NCI-H1417 treated with DMSO at 0.1 percent for 48 hours (cell line): Measurements from ENCODE around the gene CARD11.
"Not testable (repeated sequence)": the region's sequence is repeated elsewhere in the genome, so short reads cannot be mapped to it uniquely, and the experiment has no call there.

Source experiments
- DNase-seq: peaks from one replicate; lab custom pipeline; 2025; lab: John Stamatoyannopoulos, UW

Gene CARD11

GRCh38 chr7:2962865-2963264, 80.8 kb downstream of the CARD11 start:
- no peak for DNase-seq

- DNase-seq: no peak
Measured at GRCh38 chr7:2959828-2960599, 83.7 kb downstream of the CARD11 start.

- DNase-seq: no peak
Measured at GRCh38 chr7:2959103-2959680, 84.5 kb downstream of the CARD11 start.

- no peak for DNase-seq
Measured at GRCh38 chr7:2958416-2959102, 85.1 kb downstream of the CARD11 start.

GRCh38 chr7:2957369-2957727, 86.3 kb downstream of the CARD11 start:
- not testable (repeated sequence) for DNase-seq

GRCh38 chr7:2956526-2957368, 86.9 kb downstream of the CARD11 start:
- DNase-seq: no peak

GRCh38 chr7:2956076-2956475, 87.6 kb downstream of the CARD11 start:
- no peak for DNase-seq

GRCh38 chr7:2955269-2955668, 88.4 kb downstream of the CARD11 start:
- DNase-seq: no peak

- DNase-seq: no peak
Measured at GRCh38 chr7:2954433-2954853, 89.2 kb downstream of the CARD11 start.

GRCh38 chr7:2953588-2954407, 89.9 kb downstream of the CARD11 start:
- DNase-seq: no peak

- DNase-seq: no peak
Measured at GRCh38 chr7:2953099-2953498, 90.6 kb downstream of the CARD11 start.

GRCh38 chr7:2952316-2952715, 91.4 kb downstream of the CARD11 start:
- no peak for DNase-seq

GRCh38 chr7:2950578-2950977, 93.1 kb downstream of the CARD11 start:
- DNase-seq: no peak

- DNase-seq: no peak
Measured at GRCh38 chr7:2948749-2949148, 94.9 kb downstream of the CARD11 start.

GRCh38 chr7:2947058-2947780, 96.4 kb downstream of the CARD11 start:
- no peak for DNase-seq

- no peak for DNase-seq
Measured at GRCh38 chr7:2945171-2945570, 98.5 kb downstream of the CARD11 start.

- no peak for DNase-seq
Measured at GRCh38 chr7:2944739-2945138, 98.9 kb downstream of the CARD11 start.

GRCh38 chr7:2943851-2944601, 99.6 kb downstream of the CARD11 start:
- no peak for DNase-seq

- DNase-seq: no peak
Measured at GRCh38 chr7:2941216-2941859, 102.3 kb downstream of the CARD11 start.

- no peak for DNase-seq
Measured at GRCh38 chr7:2940466-2940865, 103.2 kb downstream of the CARD11 start.
